Nephron (organoid): ENCODE measurements around the gene PTPRD.

Experiments used
- H3K27ac Mint-ChIP-seq, 3 experiments: 2 replicates each; pipeline ENCODE4 v1.8.0; 2020; ENCODE audit warnings: mixed read lengths in 3 of 3, mild to moderate bottlenecking in 2 of 3, moderate library complexity in 1 of 3
- H3K27me3 Mint-ChIP-seq: 2 replicates; pipeline ENCODE4 v1.8.0; 2021; ENCODE audit warnings: low read depth, mild to moderate bottlenecking, moderate library complexity, mixed read lengths
- H3K36me3 Mint-ChIP-seq: 2 replicates; pipeline ENCODE4 v1.8.0; 2020; ENCODE audit warnings: low read depth, mixed read lengths
- H3K4me1 Mint-ChIP-seq: 2 replicates; pipeline ENCODE4 v1.8.0; 2020; ENCODE audit warnings: mixed read lengths
- H3K4me3 Mint-ChIP-seq, 3 experiments: 2 replicates each; pipeline ENCODE4 v1.8.0; 2020; ENCODE audit warnings: mild to moderate bottlenecking in 3 of 3, mixed read lengths in 3 of 3, moderate library complexity in 2 of 3
- H3K9me3 Mint-ChIP-seq: 2 replicates; pipeline ENCODE4 v1.8.0; 2020; ENCODE audit warnings: mixed read lengths
- TF ChIP-seq, protein P1 (sequence below), 3 experiments: fragments of 200-600 bp; sonication (generic); IDR thresholded peaks; one replicate each; pipeline ENCODE4 v1.5.0; 2021; ENCODE audit warnings: antibody characterized with exemption in 3 of 3; ENCODE audit not compliant: unreplicated experiment in 3 of 3

PTPRD gene

DNA sequence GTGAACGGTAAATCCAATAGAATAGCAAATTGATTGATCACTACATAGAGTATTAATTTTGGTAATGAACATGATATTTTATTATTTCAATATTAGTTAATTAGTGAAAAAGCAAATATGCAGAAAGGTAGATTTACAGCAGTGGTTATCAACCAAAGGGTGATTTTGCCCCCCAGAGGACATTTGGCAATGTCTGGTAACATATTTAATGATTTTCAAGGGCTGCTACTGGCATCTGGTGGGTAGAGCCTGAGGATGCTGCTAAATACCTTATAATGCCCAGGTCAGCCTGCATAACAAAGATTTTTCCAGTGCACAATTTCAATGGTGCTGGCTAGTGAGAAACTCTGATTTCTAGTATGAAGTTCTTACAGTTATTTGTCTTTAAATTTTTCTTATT is 1313.7 kb downstream of the PTPRD start:
- H3K27ac Mint-ChIP-seq = no peak overlapping the region
- no peaks in the 10 kb centered on the region for H3K36me3 Mint-ChIP-seq
- peaks cover 5% of the 10 kb centered on the region for H3K4me1 Mint-ChIP-seq
- no peaks in the 10 kb centered on the region for H3K27me3 Mint-ChIP-seq
- H3K4me3 Mint-ChIP-seq = no peak overlapping the region
- H3K9me3 Mint-ChIP-seq = no peaks in the 10 kb centered on the region
- TF ChIP-seq, protein P1, sequence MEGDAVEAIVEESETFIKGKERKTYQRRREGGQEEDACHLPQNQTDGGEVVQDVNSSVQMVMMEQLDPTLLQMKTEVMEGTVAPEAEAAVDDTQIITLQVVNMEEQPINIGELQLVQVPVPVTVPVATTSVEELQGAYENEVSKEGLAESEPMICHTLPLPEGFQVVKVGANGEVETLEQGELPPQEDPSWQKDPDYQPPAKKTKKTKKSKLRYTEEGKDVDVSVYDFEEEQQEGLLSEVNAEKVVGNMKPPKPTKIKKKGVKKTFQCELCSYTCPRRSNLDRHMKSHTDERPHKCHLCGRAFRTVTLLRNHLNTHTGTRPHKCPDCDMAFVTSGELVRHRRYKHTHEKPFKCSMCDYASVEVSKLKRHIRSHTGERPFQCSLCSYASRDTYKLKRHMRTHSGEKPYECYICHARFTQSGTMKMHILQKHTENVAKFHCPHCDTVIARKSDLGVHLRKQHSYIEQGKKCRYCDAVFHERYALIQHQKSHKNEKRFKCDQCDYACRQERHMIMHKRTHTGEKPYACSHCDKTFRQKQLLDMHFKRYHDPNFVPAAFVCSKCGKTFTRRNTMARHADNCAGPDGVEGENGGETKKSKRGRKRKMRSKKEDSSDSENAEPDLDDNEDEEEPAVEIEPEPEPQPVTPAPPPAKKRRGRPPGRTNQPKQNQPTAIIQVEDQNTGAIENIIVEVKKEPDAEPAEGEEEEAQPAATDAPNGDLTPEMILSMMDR (IDR thresholded peaks at IDR 0.05; ENCODE audit: unreplicated experiment in 3 of 3) = no peak

DNA sequence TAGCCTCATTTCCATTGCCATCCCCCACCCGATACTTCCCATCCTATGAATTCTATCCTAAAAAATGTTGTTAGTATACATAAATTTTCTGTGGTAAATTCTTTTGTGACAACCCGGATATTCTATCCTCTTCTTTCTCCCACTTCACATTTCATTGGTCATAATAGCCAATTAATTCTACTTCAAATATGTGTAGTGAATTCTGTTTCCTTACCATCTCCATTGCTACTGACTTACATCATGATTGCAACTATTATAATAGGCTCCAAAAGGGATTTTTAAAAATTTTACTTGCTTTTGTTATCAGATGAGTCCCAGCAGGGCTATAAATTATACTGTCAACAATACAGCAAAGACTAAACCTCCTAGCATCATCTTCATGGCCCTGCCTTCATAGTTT is 1326.8 kb downstream of the PTPRD start:
- H3K27me3 Mint-ChIP-seq = no peaks in the 10 kb centered on the region
- H3K4me1 Mint-ChIP-seq = peaks cover 5% of the 10 kb centered on the region
- no peak overlapping the region for H3K4me3 Mint-ChIP-seq
- peaks cover 4% of the 10 kb centered on the region for H3K9me3 Mint-ChIP-seq
- H3K27ac Mint-ChIP-seq = no peak overlapping the region
- TF ChIP-seq, protein P1 (IDR thresholded peaks at IDR 0.05; ENCODE audit: unreplicated experiment in 3 of 3) = no peak
- no peaks in the 10 kb centered on the region for H3K36me3 Mint-ChIP-seq

- Mint-ChIP-seq H3K4me1 (peaks cover 5% of the 10 kb centered on the region), H3K36me3 (no peaks in the 10 kb centered on the region), H3K9me3 (no peaks in the 10 kb centered on the region), H3K27ac (peak overlapping the region in 1 of 3 experiments; percentile 21), H3K27me3 (no peaks in the 10 kb centered on the region), H3K4me3 (no peak overlapping the region)
- TF ChIP-seq, protein P1 (IDR thresholded peaks at IDR 0.05; ENCODE audit: unreplicated experiment in 3 of 3) = no peak
Measured at GRCh38 chr9:9284201-9284600, 1328.6 kb downstream of the PTPRD start.

- Mint-ChIP-seq H3K36me3 (no peaks in the 10 kb centered on the region), H3K4me3 (no peak overlapping the region)
- TF ChIP-seq, protein P1 (IDR thresholded peaks at IDR 0.05; ENCODE audit: unreplicated experiment in 3 of 3) = no peak
Measured at GRCh38 chr9:9283159-9283986, 1329.4 kb downstream of the PTPRD start.

GRCh38 chr9:9275601-9276000 is 1337.2 kb downstream of the PTPRD start:
- no peaks in the 10 kb centered on the region for H3K9me3 Mint-ChIP-seq
- no peak overlapping the region for H3K4me3 Mint-ChIP-seq
- no peaks in the 10 kb centered on the region for H3K36me3 Mint-ChIP-seq
- no peaks in the 10 kb centered on the region for H3K4me1 Mint-ChIP-seq
- no peaks in the 10 kb centered on the region for H3K27me3 Mint-ChIP-seq
- TF ChIP-seq, protein P1 (IDR thresholded peaks at IDR 0.05; ENCODE audit: unreplicated experiment in 3 of 3) = no peak
- H3K27ac Mint-ChIP-seq = no peak overlapping the region

More at GRCh38 chr9:9283159-9283986, 1329.4 kb downstream of the PTPRD start:
- Mint-ChIP-seq H3K4me1 (peaks cover 5% of the 10 kb centered on the region), H3K9me3 (no peaks in the 10 kb centered on the region), H3K27ac (no peak overlapping the region), H3K27me3 (no peaks in the 10 kb centered on the region)

- H3K4me3 Mint-ChIP-seq = no peak overlapping the region
- H3K4me1 Mint-ChIP-seq = no peaks in the 10 kb centered on the region
- TF ChIP-seq, protein P1 (IDR thresholded peaks at IDR 0.05; ENCODE audit: unreplicated experiment in 3 of 3) = no peak
- no peaks in the 10 kb centered on the region for H3K36me3 Mint-ChIP-seq
- no peaks in the 10 kb centered on the region for H3K9me3 Mint-ChIP-seq
- H3K27me3 Mint-ChIP-seq = no peaks in the 10 kb centered on the region
- H3K27ac Mint-ChIP-seq = no peak overlapping the region
Measured at GRCh38 chr9:9257999-9258498, 1354.8 kb downstream of the PTPRD start.
